Astrocyte (in vitro differentiated cells and primary cell): ENCODE measurements around the gene DAZAP2. TPM values are rescaled to one million over a fixed set of nuclear protein-coding genes. Genes with fewer than 3 reads are reported as not detected.

Source experiments
- DNase-seq: peaks from one replicate; pipeline ENCODE4 v3.0.0-alpha.2; 2010; ENCODE audit warnings: low read depth
- FAIRE-seq: peaks from 2 replicates; lab custom pipeline; 2011; peaks lifted over from hg19 to GRCh38; lab: Jason Lieb, UNC
- H2AFZ ChIP-seq: 2 replicates; pipeline ENCODE4 v1.6.0; 2012; ENCODE audit warnings: low read depth, low read length, inconsistent platforms
- H3K27ac ChIP-seq: 2 replicates; pipeline ENCODE4 v1.5.1; 2011; ENCODE audit warnings: low read depth, low read length, inconsistent platforms
- H3K27me3 ChIP-seq: 2 replicates; pipeline ENCODE4 v1.6.0; 2011; ENCODE audit warnings: low read length, inconsistent platforms; ENCODE audit not compliant: insufficient read depth
- H3K36me3 ChIP-seq: 2 replicates; pipeline ENCODE4 v1.5.1; 2011; ENCODE audit warnings: low read length, inconsistent platforms; ENCODE audit not compliant: insufficient read depth
- H3K4me1 ChIP-seq: 2 replicates; pipeline ENCODE4 v1.5.1; 2011; ENCODE audit warnings: low read length, inconsistent platforms; ENCODE audit not compliant: insufficient read depth
- H3K4me2 ChIP-seq: 2 replicates; pipeline ENCODE4 v1.6.0; 2012; ENCODE audit warnings: low read length, inconsistent platforms
- H3K4me3 ChIP-seq: 2 replicates; pipeline ENCODE4 v1.5.1; 2011; ENCODE audit warnings: low read depth, mild to moderate bottlenecking, low read length, inconsistent platforms; ENCODE audit not compliant: insufficient read depth
- H3K79me2 ChIP-seq: 2 replicates; pipeline ENCODE4 v1.6.0; 2012; ENCODE audit warnings: mild to moderate bottlenecking, low read length, inconsistent platforms; ENCODE audit not compliant: insufficient read depth
- H3K9ac ChIP-seq: 2 replicates; pipeline ENCODE4 v1.6.0; 2012; ENCODE audit warnings: mild to moderate bottlenecking, low read length, inconsistent platforms
- H3K9me3 ChIP-seq: 2 replicates; pipeline ENCODE4 v1.5.1; 2012; ENCODE audit warnings: low read depth, mild to moderate bottlenecking, low read length, inconsistent platforms; ENCODE audit not compliant: insufficient read depth
- H4K20me1 ChIP-seq: 2 replicates; pipeline ENCODE4 v1.6.0; 2012; ENCODE audit warnings: low read length, inconsistent platforms; ENCODE audit not compliant: insufficient read depth
- H3K27ac Mint-ChIP-seq: one replicate; pipeline ENCODE4 v1.8.0; 2021; ENCODE audit warnings: mild to moderate bottlenecking, mixed read lengths; ENCODE audit not compliant: unreplicated experiment
- H3K27me3 Mint-ChIP-seq: one replicate; pipeline ENCODE4 v1.8.0; 2021; ENCODE audit warnings: low read depth, mixed read lengths; ENCODE audit not compliant: unreplicated experiment
- H3K36me3 Mint-ChIP-seq: one replicate; pipeline ENCODE4 v1.8.0; 2021; ENCODE audit warnings: low read depth, mixed read lengths; ENCODE audit not compliant: unreplicated experiment
- H3K4me1 Mint-ChIP-seq: one replicate; pipeline ENCODE4 v1.8.0; 2021; ENCODE audit warnings: low read depth, mixed read lengths; ENCODE audit not compliant: unreplicated experiment
- H3K4me3 Mint-ChIP-seq: one replicate; pipeline ENCODE4 v1.8.0; 2021; ENCODE audit warnings: mild to moderate bottlenecking, moderate library complexity, mixed read lengths; ENCODE audit not compliant: unreplicated experiment
- H3K9me3 Mint-ChIP-seq: one replicate; pipeline ENCODE4 v1.8.0; 2021; ENCODE audit warnings: mild to moderate bottlenecking, mixed read lengths; ENCODE audit not compliant: unreplicated experiment
- CTCF ChIP-seq: IDR thresholded peaks from 2 replicates; pipeline ENCODE4 v1.5.1; 2011; ENCODE audit warnings: low read depth, mild to moderate bottlenecking, inconsistent platforms, low read length, moderate library complexity; ENCODE audit not compliant: insufficient read depth
- EZH2 ChIP-seq: IDR thresholded peaks from 2 replicates; pipeline ENCODE4 v1.6.1; 2012; ENCODE audit warnings: mild to moderate bottlenecking, low read length, inconsistent platforms; ENCODE audit not compliant: insufficient read depth
- total RNA-seq: library from RNA; stranded (reverse); gene quantifications from 2 replicates; pipeline ENCODE4 v1.2.1, GENCODE V29; 2021

Gene DAZAP2
- total RNA-seq, 1 donor from 2014 or later = 92.8 TPM

DNA sequence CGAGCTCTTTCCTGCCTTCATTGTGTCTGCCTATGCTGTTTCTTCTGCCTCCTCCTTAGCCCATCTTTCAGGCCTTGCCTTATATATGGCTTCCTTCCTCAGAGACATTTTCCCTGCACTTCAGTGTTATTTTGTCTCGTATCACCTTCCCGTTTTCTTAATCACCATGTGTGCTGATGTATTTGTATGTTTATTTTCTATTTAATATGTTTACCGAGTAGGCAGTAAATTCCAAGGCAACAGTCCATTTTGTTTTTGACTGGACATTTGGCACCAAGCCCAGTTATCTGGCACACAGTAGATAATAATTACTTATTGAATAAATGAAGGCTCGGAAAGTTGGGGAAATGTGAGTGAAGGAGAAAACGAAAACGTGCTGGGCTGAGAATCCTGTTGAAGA lies 16.2 kb upstream of the DAZAP2 start:
- peaks cover 3% of the 10 kb centered on the region for H3K36me3 Mint-ChIP-seq

GRCh38 chr12:51224625-51225024 lies 14.0 kb upstream of the DAZAP2 start:
- Mint-ChIP-seq H3K9me3 (no peaks in the 10 kb centered on the region), H3K4me1 (no peaks in the 10 kb centered on the region), H3K27me3 (no peaks in the 10 kb centered on the region), H3K27ac (no peak overlapping the region), H3K4me3 (no peak overlapping the region), H3K36me3 (peaks cover 3% of the 10 kb centered on the region)
- Histone ChIP-seq H3K79me2 (no peaks in the 10 kb centered on the region), H3K4me1 (no peaks in the 10 kb centered on the region), H4K20me1 (no peaks in the 10 kb centered on the region), H3K4me3 (no peak overlapping the region), H3K4me2 (no peak overlapping the region), H3K9me3 (no peaks in the 10 kb centered on the region), H3K9ac (no peak overlapping the region), H3K27me3 (no peaks in the 10 kb centered on the region), H2AFZ (no peak overlapping the region), H3K36me3 (no peaks in the 10 kb centered on the region), H3K27ac (no peak overlapping the region)
- FAIRE-seq (no peak), DNase-seq (no peak)
- no peak for TF ChIP-seq EZH2
- no peak for TF ChIP-seq CTCF

More for the DNA sequence above, 16.2 kb upstream of the DAZAP2 start:
- H3K4me1 ChIP-seq = peaks cover 11% of the 10 kb centered on the region
- Mint-ChIP-seq H3K9me3 (no peaks in the 10 kb centered on the region), H3K27me3 (no peaks in the 10 kb centered on the region), H3K4me3 (no peak overlapping the region), H3K27ac (no peak overlapping the region), H3K4me1 (peaks cover 5% of the 10 kb centered on the region)
- no peak overlapping the region for H3K4me3 ChIP-seq
- no peaks in the 10 kb centered on the region for H3K36me3 ChIP-seq
- H3K27ac ChIP-seq = no peak overlapping the region
- DNase-seq (no peak), FAIRE-seq (no peak)
- H3K4me2 ChIP-seq = no peak overlapping the region
- TF ChIP-seq CTCF (no peak), EZH2 (no peak)
- no peak overlapping the region for H3K9ac ChIP-seq
- no peaks in the 10 kb centered on the region for H3K9me3 ChIP-seq
- no peaks in the 10 kb centered on the region for H3K27me3 ChIP-seq
- H2AFZ ChIP-seq = no peak overlapping the region
- no peaks in the 10 kb centered on the region for H4K20me1 ChIP-seq
- no peaks in the 10 kb centered on the region for H3K79me2 ChIP-seq

- Histone ChIP-seq H4K20me1 (no peaks in the 10 kb centered on the region), H3K4me1 (no peaks in the 10 kb centered on the region), H3K27ac (no peak overlapping the region), H2AFZ (no peak overlapping the region), H3K36me3 (no peaks in the 10 kb centered on the region), H3K79me2 (no peaks in the 10 kb centered on the region), H3K4me2 (no peak overlapping the region), H3K4me3 (no peak overlapping the region), H3K9me3 (no peaks in the 10 kb centered on the region), H3K27me3 (no peaks in the 10 kb centered on the region), H3K9ac (no peak overlapping the region)
- Mint-ChIP-seq H3K4me3 (no peak overlapping the region), H3K36me3 (peaks cover 3% of the 10 kb centered on the region), H3K27me3 (no peaks in the 10 kb centered on the region), H3K27ac (no peak overlapping the region), H3K4me1 (no peaks in the 10 kb centered on the region), H3K9me3 (no peaks in the 10 kb centered on the region)
- no peak for TF ChIP-seq CTCF
- no peak for TF ChIP-seq EZH2
- DNase-seq = no peak
- no peak for FAIRE-seq
Measured at GRCh38 chr12:51225234-51225633, 13.4 kb upstream of the DAZAP2 start.
